Spleen (tissue), 11 donors: ENCODE measurements around the gene TMEM259. TPM values are rescaled to one million over a fixed set of nuclear protein-coding genes. Genes with fewer than 3 reads are reported as not detected.

Source experiments
- DNase-seq: peaks from one replicate; pipeline ENCODE4 v3.0.0-alpha.2; 2020
- H3K27ac ChIP-seq, 8 donors: fragments of 200-600 bp; sonication (generic) in 7 of 8; 1 replicate in 4 of 8; 2 replicates in 4 of 8; pipeline versions ENCODE4 v1.5.0 to v1.8.0; 2016 to 2021; ENCODE audit warnings: inconsistent platforms in 4 of 8, mild to moderate bottlenecking in 4 of 8, moderate library complexity in 1 of 8
- H3K27me3 ChIP-seq, 7 donors: fragments of 200-600 bp; sonication (generic) in 6 of 7; replicated peaks in 1 of 7; 1 replicate in 4 of 7; 2 replicates in 3 of 7; pipeline versions ENCODE4 v1.5.0 to v1.8.0; 2016 to 2021; ENCODE audit warnings: inconsistent platforms in 3 of 7, mild to moderate bottlenecking in 1 of 7
- H3K36me3 ChIP-seq, 6 donors: fragments of 200-600 bp; sonication (generic) in 5 of 6; 1 replicate in 4 of 6; 2 replicates in 2 of 6; pipeline versions ENCODE4 v1.5.0 to v1.8.0; 2016 to 2021; ENCODE audit warnings: inconsistent platforms in 2 of 6
- H3K4me1 ChIP-seq, 6 donors: fragments of 200-600 bp; sonication (generic) in 5 of 6; 1 replicate in 3 of 6; 2 replicates in 3 of 6; pipeline versions ENCODE4 v1.5.0 to v1.8.0; 2016 to 2021; ENCODE audit warnings: inconsistent platforms in 3 of 6
- H3K4me3 ChIP-seq, 8 donors: fragments of 200-600 bp; sonication (generic) in 7 of 8; 1 replicate in 4 of 8; 2 replicates in 4 of 8; pipeline versions ENCODE4 v1.5.0 to v1.8.0; 2016 to 2021; ENCODE audit warnings: inconsistent platforms in 4 of 8, mild to moderate bottlenecking in 4 of 8, moderate library complexity in 2 of 8
- H3K9me3 ChIP-seq, 8 donors: fragments of 200-600 bp; sonication (generic) in 7 of 8; 1 replicate in 4 of 8; 2 replicates in 4 of 8; pipeline versions ENCODE4 v1.5.0 to v1.8.0; 2016 to 2021; ENCODE audit warnings: inconsistent platforms in 4 of 8
- POLR2A ChIP-seq, 3 donors: fragments of 450-650 bp; IDR thresholded peaks; one replicate each; pipeline ENCODE4 v1.5.1; 2017; ENCODE audit warnings: antibody characterized with exemption in 3 of 3, mild to moderate bottlenecking in 1 of 3
- POLR2AphosphoS5 ChIP-seq, 3 donors: sonication (generic); formaldehyde crosslinking; IDR thresholded peaks; one replicate each; pipeline ENCODE4 v1.5.1; 2017; ENCODE audit warnings: antibody characterized with exemption in 3 of 3
- WGBS, 5 donors: extraction: QIAGEN DNeasy Blood & Tissue Kit in 3 of 5; methylation state at CpG; one replicate each; pipeline versions ENCODE4 v1.1.5 to v1.1.7; 2013 to 2018; 5-methylcytosine and 5-hydroxymethylcytosine counted together
- intact Hi-C: fragments of 100-400 bp; cut with DNase I; formaldehyde crosslinking; loops from one replicate; pipeline ENCODE4 v1.15.0; 2023; ENCODE audit warnings: low total_unique reads
- polyA plus RNA-seq, 3 donors: library from polyadenylated mRNA; stranded (reverse); fragments of 200-250 nt; gene quantifications; one replicate each; pipeline ENCODE4 v1.2.1, GENCODE V29; 2013
- total RNA-seq, 7 donors: library from RNA; depleted of rRNA in 3 of 7; stranded (reverse); fragments of >200 nt in 3 of 7; fragmentation: NEBNext Ultra II Directional in 4 of 7; extraction: Animal tissue kit (Norgen Biotek cat#: 25700) in 4 of 7; gene quantifications; one replicate each; pipeline versions ENCODE4 v1.1.0 to v1.2.1, GENCODE V29; 2016 to 2021
- TF ChIP-seq, protein P1 (sequence below), 11 experiments: fragments of 200-600 bp in 7 of 11; fragments of 450-650 bp in 4 of 11; sonication (generic) in 4 of 11; IDR thresholded peaks in 8 of 11; conservative IDR thresholded peaks in 3 of 11; 1 replicate in 7 of 11; 2 replicates in 4 of 11; pipeline versions ENCODE4 v1.4.0 to v1.8.0; 2016 to 2021; ENCODE audit warnings: antibody characterized with exemption in 11 of 11, inconsistent platforms in 4 of 11, mild to moderate bottlenecking in 1 of 11
- donor health status: healthy with polysubstance abuse.
- donor health status: DM: no; HTN: no; CAD: no; lungs with moderate emphysema.
- donor health status: DM: no; HTN: no; CAD: no.
- donor health status: Bipolar disorder and iron deficiency.
- donor health status: healthy.
- donor health status: DM: no; HTN: no; CAD: no.
- donor health status: DM: yes; HTN: yes; CAD: no.

TMEM259 gene
- total and polyA plus RNA-seq, 10 donors: 172 to 560 (median 241) TPM

DNA sequence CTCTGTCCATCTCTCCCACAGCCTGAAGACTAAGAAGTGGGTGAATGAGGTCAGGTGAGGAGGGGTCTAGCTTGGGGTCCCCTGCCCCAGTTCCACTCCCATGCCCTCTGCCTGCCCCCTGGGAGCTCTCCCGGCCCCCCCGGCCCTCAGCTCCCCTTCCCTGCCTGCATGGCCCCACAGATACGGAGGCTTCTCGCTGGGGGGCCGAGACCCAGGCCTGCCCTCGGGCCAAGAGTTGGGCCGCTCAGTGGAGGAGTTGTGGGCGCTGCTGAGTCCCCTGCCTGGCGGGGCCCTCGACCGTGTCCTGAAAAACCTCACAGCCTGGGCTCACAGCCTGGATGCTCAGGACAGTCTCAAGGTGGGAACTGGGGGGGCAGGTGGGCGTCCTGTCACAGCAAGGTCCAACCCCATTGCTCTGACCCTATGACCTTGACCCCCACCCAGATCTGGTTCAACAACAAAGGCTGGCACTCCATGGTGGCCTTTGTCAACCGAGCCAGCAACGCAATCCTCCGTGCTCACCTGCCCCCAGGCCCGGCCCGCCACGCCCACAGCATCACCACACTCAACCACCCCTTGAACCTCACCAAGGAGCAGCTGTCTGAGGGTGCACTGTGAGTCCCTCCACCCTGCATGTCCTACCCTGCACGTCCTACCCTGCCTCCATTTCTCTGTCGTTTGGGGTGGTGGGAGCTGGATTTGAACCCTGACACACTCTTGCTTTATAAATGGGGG, 35.1 kb upstream of the TMEM259 start:
- Histone ChIP-seq H3K27ac (no peak overlapping the region), H3K4me1 (peaks cover 0 to 13% (median 5%) of the 10 kb centered on the region in 6 donors), H3K27me3 (no peaks in the 10 kb centered on the region), H3K36me3 (peaks cover 2 to 80% (median 45%) of the 10 kb centered on the region in 6 donors), H3K4me3 (no peak overlapping the region), H3K9me3 (peaks cover 17 to 57% (median 42%) of the 10 kb centered on the region in 8 donors)
- WGBS, 5 donors: 93 to 97% (median 96%) methylated on average over 14 to 20 of the region's 20 CpGs
- no peak for DNase-seq
- TF ChIP-seq, protein P1, sequence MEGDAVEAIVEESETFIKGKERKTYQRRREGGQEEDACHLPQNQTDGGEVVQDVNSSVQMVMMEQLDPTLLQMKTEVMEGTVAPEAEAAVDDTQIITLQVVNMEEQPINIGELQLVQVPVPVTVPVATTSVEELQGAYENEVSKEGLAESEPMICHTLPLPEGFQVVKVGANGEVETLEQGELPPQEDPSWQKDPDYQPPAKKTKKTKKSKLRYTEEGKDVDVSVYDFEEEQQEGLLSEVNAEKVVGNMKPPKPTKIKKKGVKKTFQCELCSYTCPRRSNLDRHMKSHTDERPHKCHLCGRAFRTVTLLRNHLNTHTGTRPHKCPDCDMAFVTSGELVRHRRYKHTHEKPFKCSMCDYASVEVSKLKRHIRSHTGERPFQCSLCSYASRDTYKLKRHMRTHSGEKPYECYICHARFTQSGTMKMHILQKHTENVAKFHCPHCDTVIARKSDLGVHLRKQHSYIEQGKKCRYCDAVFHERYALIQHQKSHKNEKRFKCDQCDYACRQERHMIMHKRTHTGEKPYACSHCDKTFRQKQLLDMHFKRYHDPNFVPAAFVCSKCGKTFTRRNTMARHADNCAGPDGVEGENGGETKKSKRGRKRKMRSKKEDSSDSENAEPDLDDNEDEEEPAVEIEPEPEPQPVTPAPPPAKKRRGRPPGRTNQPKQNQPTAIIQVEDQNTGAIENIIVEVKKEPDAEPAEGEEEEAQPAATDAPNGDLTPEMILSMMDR (IDR thresholded peaks at IDR 0.05 in 8 of 11, conservative IDR thresholded peaks at IDR 0.05 in 3 of 11): no peak
- no peak for TF ChIP-seq POLR2AphosphoS5 (IDR thresholded peaks at IDR 0.05)
- no peak for TF ChIP-seq POLR2A (IDR thresholded peaks at IDR 0.05)
- intact Hi-C loops: no loop called here

DNA sequence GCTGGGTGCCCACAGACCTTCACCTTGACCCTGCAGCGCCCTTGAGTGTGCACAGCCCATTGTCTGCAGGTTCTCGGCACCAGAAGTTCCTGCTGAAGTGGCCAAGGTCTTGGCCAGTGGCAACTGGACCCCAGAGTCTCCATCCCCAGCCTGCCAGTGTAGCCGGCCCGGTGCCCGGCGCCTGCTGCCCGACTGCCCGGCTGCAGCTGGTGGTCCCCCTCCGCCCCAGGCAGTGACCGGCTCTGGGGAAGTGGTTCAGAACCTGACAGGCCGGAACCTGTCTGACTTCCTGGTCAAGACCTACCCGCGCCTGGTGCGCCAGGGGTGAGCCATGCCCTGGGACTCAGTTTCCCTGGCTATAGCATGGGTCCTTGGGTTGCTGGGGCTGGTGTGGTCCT, 34.1 kb upstream of the TMEM259 start:
- TF ChIP-seq POLR2AphosphoS5 (IDR thresholded peaks at IDR 0.05): no peak
- TF ChIP-seq POLR2A (IDR thresholded peaks at IDR 0.05): no peak
- TF ChIP-seq, protein P1 (IDR thresholded peaks at IDR 0.05 in 8 of 11, conservative IDR thresholded peaks at IDR 0.05 in 3 of 11): no peak
- intact Hi-C loops: no loop called here
- DNase-seq: no peak
- WGBS, 5 donors: 90 to 96% (median 93%) methylated on average over 3 to 14 of the region's 14 CpGs
- H3K4me3 ChIP-seq: no peak overlapping the region
- H3K36me3 ChIP-seq: peaks cover 2 to 83% (median 45%) of the 10 kb centered on the region in 6 donors
- no peak overlapping the region for H3K27ac ChIP-seq
- no peaks in the 10 kb centered on the region for H3K27me3 ChIP-seq
- H3K9me3 ChIP-seq: peaks cover 17 to 55% (median 42%) of the 10 kb centered on the region in 8 donors
- H3K4me1 ChIP-seq: peaks cover 0 to 13% (median 5%) of the 10 kb centered on the region in 6 donors

DNA sequence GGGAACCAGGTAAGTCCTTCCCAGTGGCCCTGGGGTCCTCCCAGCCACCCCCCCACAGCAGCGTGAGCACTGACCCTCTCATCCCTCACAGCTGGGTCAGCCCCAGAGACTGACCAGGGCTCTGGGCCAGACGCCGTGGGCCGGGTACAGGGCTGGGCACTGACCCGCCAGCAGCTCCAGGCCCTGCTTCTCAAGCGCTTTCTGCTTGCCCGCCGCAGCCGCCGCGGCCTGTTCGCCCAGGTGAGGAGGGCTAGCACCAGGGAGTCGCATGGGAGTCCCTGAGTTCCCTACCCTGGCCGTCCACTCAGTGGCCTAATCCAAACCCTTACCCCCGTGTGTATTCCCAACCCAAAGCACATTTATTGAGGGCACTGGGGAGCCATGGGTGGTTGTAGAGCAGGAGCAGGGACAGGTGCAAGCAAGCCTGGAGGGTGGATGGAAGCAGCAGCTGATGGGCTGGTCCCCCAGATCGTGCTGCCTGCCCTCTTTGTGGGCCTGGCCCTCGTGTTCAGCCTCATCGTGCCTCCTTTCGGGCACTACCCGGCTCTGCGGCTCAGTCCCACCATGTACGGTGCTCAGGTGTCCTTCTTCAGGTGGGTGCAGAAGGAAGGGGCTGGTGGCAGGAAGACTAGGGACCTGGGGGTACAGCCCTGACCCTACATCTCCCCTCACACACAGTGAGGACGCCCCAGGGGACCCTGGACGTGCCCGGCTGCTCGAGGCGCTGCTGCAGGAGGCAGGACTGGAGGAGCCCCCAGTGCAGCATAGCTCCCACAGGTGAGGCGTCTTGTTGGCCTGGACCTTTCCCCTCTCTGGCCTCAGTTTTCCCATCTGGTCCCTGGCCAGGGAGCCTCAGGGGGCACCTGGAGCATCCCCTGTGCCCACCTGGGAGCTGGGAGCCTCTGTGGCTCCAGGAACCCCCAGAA, 33.4 kb upstream of the TMEM259 start:
- DNase-seq: peak; percentile 61
- peaks cover 17 to 48% (median 38%) of the 10 kb centered on the region in 8 donors for H3K9me3 ChIP-seq
- H3K27ac ChIP-seq: no peak overlapping the region
- no peak overlapping the region for H3K4me3 ChIP-seq
- no peaks in the 10 kb centered on the region for H3K27me3 ChIP-seq
- intact Hi-C loops: no loop called here
- H3K4me1 ChIP-seq: peaks cover 0 to 13% (median 5%) of the 10 kb centered on the region in 6 donors
- TF ChIP-seq POLR2AphosphoS5 (IDR thresholded peaks at IDR 0.05): peak in 1 of 3 donors; percentile 6
- TF ChIP-seq POLR2A (IDR thresholded peaks at IDR 0.05): no peak
- TF ChIP-seq, protein P1 (IDR thresholded peaks at IDR 0.05 in 8 of 11, conservative IDR thresholded peaks at IDR 0.05 in 3 of 11): no peak
- WGBS, 5 donors: 92 to 97% (median 94%) methylated on average over 17 to 28 of the region's 28 CpGs
- H3K36me3 ChIP-seq: peaks cover 2 to 77% (median 45%) of the 10 kb centered on the region in 6 donors
